ENCODE measurements around the gene GIN1. TPM values are rescaled to one million over a fixed set of nuclear protein-coding genes. Genes with fewer than 3 reads are reported as not detected.

GIN1 gene
- total and polyA plus RNA-seq, 2 experiments from 2014 or later, result 5.8 to 9.6 TPM

GRCh38 chr5:103041071-103041676 lies 78.8 kb downstream of the GIN1 start:
- no peak for TF ChIP-seq REST (IDR thresholded peaks at IDR 0.05; ENCODE audit: unreplicated experiment)
- TF ChIP-seq CTCF (conservative IDR thresholded peaks at IDR 0.05; ENCODE audit: low read depth in 2 of 2), result peak; percentile 24 to 43; a peak in 2 of 4 replicates
- H3K4me3 Mint-ChIP-seq, result no peak overlapping the region
- H3K9me2 ChIP-seq (ENCODE audit: insufficient read depth), result no peaks in the 10 kb centered on the region
- no peaks in the 10 kb centered on the region for H3F3A ChIP-seq (replicated peaks; ENCODE audit: low read depth)
- H3K9me3 Mint-ChIP-seq, result peaks cover 3% of the 10 kb centered on the region; the same call in 1 of the 3 replicates
- no peak overlapping the region for H2AFZ ChIP-seq
- H3K4me2 ChIP-seq, result no peak overlapping the region
- no peak overlapping the region for H3K4me3 ChIP-seq
- H3K36me3 Mint-ChIP-seq (ENCODE audit: low read depth), result no peaks in the 10 kb centered on the region
- ATAC-seq (no peak), DNase-seq (ENCODE audit: low spot score) (peak; percentile 14)
- H3K27ac ChIP-seq (ENCODE audit: low read depth), result no peak overlapping the region
- no peaks in the 10 kb centered on the region for H3K4me1 Mint-ChIP-seq
- H3K79me2 ChIP-seq (replicated peaks; ENCODE audit: insufficient read depth), result no peaks in the 10 kb centered on the region
- peaks cover 2% of the 10 kb centered on the region for H3K27me3 Mint-ChIP-seq (ENCODE audit: insufficient read depth, low read depth, poor library complexity)
- H3K27me3 ChIP-seq (ENCODE audit: insufficient read depth), result no peaks in the 10 kb centered on the region
- no peak overlapping the region for H3K27ac Mint-ChIP-seq
- no peaks in the 10 kb centered on the region for H3K36me3 ChIP-seq (ENCODE audit: insufficient read depth)
- no peaks in the 10 kb centered on the region for H4K20me1 ChIP-seq (replicated peaks; ENCODE audit: insufficient read depth)
- no peaks in the 10 kb centered on the region for H3K4me1 ChIP-seq (ENCODE audit: insufficient read depth)

GRCh38 chr5:103037673-103038455 lies 82.1 kb downstream of the GIN1 start:
- peaks cover 2% of the 10 kb centered on the region for H3K27me3 Mint-ChIP-seq (ENCODE audit: insufficient read depth, low read depth, poor library complexity)
- H3K4me1 Mint-ChIP-seq, result no peaks in the 10 kb centered on the region
- DNase-seq (ENCODE audit: low spot score) (no peak), ATAC-seq (no peak)
- H3K36me3 ChIP-seq (ENCODE audit: insufficient read depth), result no peaks in the 10 kb centered on the region
- H3K9me2 ChIP-seq (ENCODE audit: insufficient read depth), result no peaks in the 10 kb centered on the region
- H3K9me3 Mint-ChIP-seq, result peaks cover 18% of the 10 kb centered on the region
- peak overlapping the region; percentile 70; the same call in 1 of the 2 replicates for H2AFZ ChIP-seq
- H4K20me1 ChIP-seq (replicated peaks; ENCODE audit: insufficient read depth), result no peaks in the 10 kb centered on the region
- no peak overlapping the region for H3K4me3 ChIP-seq
- H3K27ac ChIP-seq (ENCODE audit: low read depth), result no peak overlapping the region
- no peak for TF ChIP-seq CREB1 (CRISPR knock-in tag; IDR thresholded peaks at IDR 0.05; ENCODE audit: low read depth)
- peak in 1 of 2 experiments; percentile 30; a peak in 2 of 4 replicates for TF ChIP-seq CTCF (conservative IDR thresholded peaks at IDR 0.05; ENCODE audit: low read depth in 2 of 2)
- no peak overlapping the region for H3K4me2 ChIP-seq
- H3K36me3 Mint-ChIP-seq (ENCODE audit: low read depth), result peaks cover 16% of the 10 kb centered on the region; the same call in 1 of the 3 replicates
- H3K4me1 ChIP-seq (ENCODE audit: insufficient read depth), result no peaks in the 10 kb centered on the region
- H3K79me2 ChIP-seq (replicated peaks; ENCODE audit: insufficient read depth), result no peaks in the 10 kb centered on the region
- no peak overlapping the region for H3K4me3 Mint-ChIP-seq
- no peaks in the 10 kb centered on the region for H3K27me3 ChIP-seq (ENCODE audit: insufficient read depth)
- H3K27ac Mint-ChIP-seq, result no peak overlapping the region; the same call in 1 of the 2 replicates
- no peaks in the 10 kb centered on the region for H3F3A ChIP-seq (replicated peaks; ENCODE audit: low read depth)
